ENCODE results near the gene CIAO3.

CIAO3 gene

GRCh38 chr16:725463-726187 lies 15.2 kb downstream of the CIAO3 start:
- H2BK12ac ChIP-seq (ENCODE audit: low read length), result no peak overlapping the region
- H3K18ac ChIP-seq (ENCODE audit: low read length), result no peak overlapping the region
- H4K12ac ChIP-seq (ENCODE audit: low read depth, low read length), result no peak overlapping the region
- no peak overlapping the region for H3K27ac ChIP-seq (ENCODE audit: low read depth, low read length)
- H3K79me1 ChIP-seq (ENCODE audit: low read length), result peaks cover 10% of the 10 kb centered on the region
- H3K9ac ChIP-seq (ENCODE audit: low read length), result no peak overlapping the region
- no peak overlapping the region for H3K23ac ChIP-seq (ENCODE audit: low read length)
- H3K36me3 ChIP-seq (ENCODE audit: control insufficient read depth in 1 of 2, insufficient read depth in 2 of 2, low read length in 2 of 2), result peaks cover 2 to 5% of the 10 kb centered on the region in 2 experiments
- WGBS (ENCODE audit: extremely low coverage, insufficient coverage, insufficient read length), result no CpG with 5 or more reads among the region's 23 CpGs
- no peak overlapping the region for H3K4me3 ChIP-seq (ENCODE audit: low read depth, low read length)
- H2BK5ac ChIP-seq (ENCODE audit: low read depth, low read length, poor library complexity), result no peak overlapping the region
- no peak overlapping the region for H3K4ac ChIP-seq (ENCODE audit: low read depth, low read length)
- H3K79me2 ChIP-seq (ENCODE audit: control insufficient read depth, insufficient read depth, low read length, poor library complexity), result peaks cover 4% of the 10 kb centered on the region
- H4K91ac ChIP-seq (ENCODE audit: low read depth, low read length), result no peak overlapping the region
- no peak overlapping the region for H4K8ac ChIP-seq (ENCODE audit: low read depth, low read length)
- H2BK120ac ChIP-seq (ENCODE audit: insufficient read depth, low read length, poor library complexity), result no peak overlapping the region
- H3K14ac ChIP-seq (ENCODE audit: low read length), result no peak overlapping the region
- peaks cover 7% of the 10 kb centered on the region for H3K27me3 ChIP-seq (ENCODE audit: insufficient read depth, low read length)
- H3K4me2 ChIP-seq (ENCODE audit: low read length), result no peak overlapping the region
- no peak overlapping the region for H2AFZ ChIP-seq (ENCODE audit: insufficient read depth, low read length, poor library complexity)
- H3K4me1 ChIP-seq (ENCODE audit: control insufficient read depth in 1 of 2, insufficient read depth in 2 of 2, low read length in 2 of 2), result peaks cover 16 to 20% of the 10 kb centered on the region in 2 experiments
- no peak for DNase-seq
- no peak overlapping the region for H2AK5ac ChIP-seq (ENCODE audit: low read length)
- peaks cover 4% of the 10 kb centered on the region for H3K9me3 ChIP-seq (ENCODE audit: insufficient read depth, low read depth, low read length)

- peaks cover 12% of the 10 kb centered on the region for H3K79me1 ChIP-seq (ENCODE audit: low read length)
- no peak for DNase-seq
- H3K4me2 ChIP-seq (ENCODE audit: low read length), result no peak overlapping the region
- H3K36me3 ChIP-seq (ENCODE audit: control insufficient read depth in 1 of 2, insufficient read depth in 2 of 2, low read length in 2 of 2), result peaks cover 0 to 5% of the 10 kb centered on the region in 2 experiments
- no peak overlapping the region for H4K91ac ChIP-seq (ENCODE audit: low read depth, low read length)
- H3K14ac ChIP-seq (ENCODE audit: low read length), result no peak overlapping the region
- no peak overlapping the region for H2AFZ ChIP-seq (ENCODE audit: insufficient read depth, low read length, poor library complexity)
- H3K27ac ChIP-seq (ENCODE audit: low read depth, low read length), result no peak overlapping the region
- H3K9me3 ChIP-seq (ENCODE audit: insufficient read depth, low read depth, low read length), result peaks cover 4% of the 10 kb centered on the region
- H4K12ac ChIP-seq (ENCODE audit: low read depth, low read length), result no peak overlapping the region
- no peak overlapping the region for H2BK5ac ChIP-seq (ENCODE audit: low read depth, low read length, poor library complexity)
- H2BK120ac ChIP-seq (ENCODE audit: insufficient read depth, low read length, poor library complexity), result no peak overlapping the region
- H3K23ac ChIP-seq (ENCODE audit: low read length), result no peak overlapping the region
- no peak overlapping the region for H4K8ac ChIP-seq (ENCODE audit: low read depth, low read length)
- no peak overlapping the region for H2AK5ac ChIP-seq (ENCODE audit: low read length)
- no peak overlapping the region for H3K4me3 ChIP-seq (ENCODE audit: low read depth, low read length)
- H3K4me1 ChIP-seq (ENCODE audit: control insufficient read depth in 1 of 2, insufficient read depth in 2 of 2, low read length in 2 of 2), result peaks cover 19 to 26% of the 10 kb centered on the region in 2 experiments
- no peak overlapping the region for H2BK12ac ChIP-seq (ENCODE audit: low read length)
- no peak overlapping the region for H3K18ac ChIP-seq (ENCODE audit: low read length)
- peaks cover 7% of the 10 kb centered on the region for H3K27me3 ChIP-seq (ENCODE audit: insufficient read depth, low read length)
- no peak overlapping the region for H3K4ac ChIP-seq (ENCODE audit: low read depth, low read length)
- H3K79me2 ChIP-seq (ENCODE audit: control insufficient read depth, insufficient read depth, low read length, poor library complexity), result peaks cover 6% of the 10 kb centered on the region
- H3K9ac ChIP-seq (ENCODE audit: low read length), result no peak overlapping the region
- WGBS (ENCODE audit: extremely low coverage, insufficient coverage, insufficient read length), result no CpG with 5 or more reads among the region's 7 CpGs
Measured at GRCh38 chr16:725041-725376, 15.8 kb downstream of the CIAO3 start.

- H3K4me1 ChIP-seq (ENCODE audit: control insufficient read depth in 1 of 2, insufficient read depth in 2 of 2, low read length in 2 of 2), result peaks cover 22 to 29% of the 10 kb centered on the region in 2 experiments
- no peak overlapping the region for H4K12ac ChIP-seq (ENCODE audit: low read depth, low read length)
- no peak overlapping the region for H2AFZ ChIP-seq (ENCODE audit: insufficient read depth, low read length, poor library complexity)
- H3K36me3 ChIP-seq (ENCODE audit: control insufficient read depth in 1 of 2, insufficient read depth in 2 of 2, low read length in 2 of 2), result peaks cover 0 to 3% of the 10 kb centered on the region in 2 experiments
- H3K9ac ChIP-seq (ENCODE audit: low read length), result no peak overlapping the region
- H4K91ac ChIP-seq (ENCODE audit: low read depth, low read length), result no peak overlapping the region
- no peak overlapping the region for H3K27ac ChIP-seq (ENCODE audit: low read depth, low read length)
- WGBS (ENCODE audit: extremely low coverage, insufficient coverage, insufficient read length), result no CpG with 5 or more reads among the region's 29 CpGs
- DNase-seq, result peak; percentile 89 to 90
- H3K14ac ChIP-seq (ENCODE audit: low read length), result no peak overlapping the region
- peaks cover 12% of the 10 kb centered on the region for H3K79me1 ChIP-seq (ENCODE audit: low read length)
- no peak overlapping the region for H2BK5ac ChIP-seq (ENCODE audit: low read depth, low read length, poor library complexity)
- no peak overlapping the region for H2BK120ac ChIP-seq (ENCODE audit: insufficient read depth, low read length, poor library complexity)
- H2AK5ac ChIP-seq (ENCODE audit: low read length), result no peak overlapping the region
- H3K4me3 ChIP-seq (ENCODE audit: low read depth, low read length), result no peak overlapping the region
- peaks cover 6% of the 10 kb centered on the region for H3K79me2 ChIP-seq (ENCODE audit: control insufficient read depth, insufficient read depth, low read length, poor library complexity)
- peaks cover 7% of the 10 kb centered on the region for H3K27me3 ChIP-seq (ENCODE audit: insufficient read depth, low read length)
- H3K4ac ChIP-seq (ENCODE audit: low read depth, low read length), result no peak overlapping the region
- no peak overlapping the region for H3K23ac ChIP-seq (ENCODE audit: low read length)
- H2BK12ac ChIP-seq (ENCODE audit: low read length), result no peak overlapping the region
- H3K18ac ChIP-seq (ENCODE audit: low read length), result no peak overlapping the region
- no peak overlapping the region for H3K4me2 ChIP-seq (ENCODE audit: low read length)
- H3K9me3 ChIP-seq (ENCODE audit: insufficient read depth, low read depth, low read length), result peaks cover 4% of the 10 kb centered on the region
- H4K8ac ChIP-seq (ENCODE audit: low read depth, low read length), result no peak overlapping the region
Measured at GRCh38 chr16:724188-725040, 16.4 kb downstream of the CIAO3 start.

GRCh38 chr16:723695-724094 lies 17.1 kb downstream of the CIAO3 start:
- Histone ChIP-seq H4K91ac (ENCODE audit: low read depth, low read length) (no peak overlapping the region), H3K18ac (ENCODE audit: low read length) (no peak overlapping the region), H3K27me3 (ENCODE audit: insufficient read depth, low read length) (peaks cover 7% of the 10 kb centered on the region), H3K79me2 (ENCODE audit: control insufficient read depth, insufficient read depth, low read length, poor library complexity) (peaks cover 6% of the 10 kb centered on the region), H2BK120ac (ENCODE audit: insufficient read depth, low read length, poor library complexity) (no peak overlapping the region), H3K4me1 (ENCODE audit: control insufficient read depth in 1 of 2, insufficient read depth in 2 of 2, low read length in 2 of 2) (peaks cover 22 to 29% of the 10 kb centered on the region in 2 experiments), H2BK5ac (ENCODE audit: low read depth, low read length, poor library complexity) (no peak overlapping the region), H3K9me3 (ENCODE audit: insufficient read depth, low read depth, low read length) (peaks cover 4% of the 10 kb centered on the region), H3K4me3 (ENCODE audit: low read depth, low read length) (no peak overlapping the region), H2AFZ (ENCODE audit: insufficient read depth, low read length, poor library complexity) (no peak overlapping the region), H3K36me3 (ENCODE audit: control insufficient read depth in 1 of 2, insufficient read depth in 2 of 2, low read length in 2 of 2) (peaks cover 0 to 3% of the 10 kb centered on the region in 2 experiments), H3K9ac (ENCODE audit: low read length) (no peak overlapping the region), H2AK5ac (ENCODE audit: low read length) (no peak overlapping the region), H3K14ac (ENCODE audit: low read length) (no peak overlapping the region), H3K4me2 (ENCODE audit: low read length) (no peak overlapping the region), H3K23ac (ENCODE audit: low read length) (no peak overlapping the region), H4K8ac (ENCODE audit: low read depth, low read length) (no peak overlapping the region), H4K12ac (ENCODE audit: low read depth, low read length) (no peak overlapping the region), H3K4ac (ENCODE audit: low read depth, low read length) (no peak overlapping the region), H3K79me1 (ENCODE audit: low read length) (peaks cover 12% of the 10 kb centered on the region), H2BK12ac (ENCODE audit: low read length) (no peak overlapping the region), H3K27ac (ENCODE audit: low read depth, low read length) (no peak overlapping the region)
- no peak for DNase-seq
- WGBS (ENCODE audit: extremely low coverage, insufficient coverage, insufficient read length), result no CpG with 5 or more reads among the region's 9 CpGs

Data from trophoblast cell (in vitro differentiated cells and primary cell).